VCaP (cell line): Measurements from ENCODE around the gene RHOB.

Experiments
- H3K27ac ChIP-seq: fragments of 450-650 bp; 2 replicates; pipeline ENCODE4 v1.5.1; 2017
- TF ChIP-seq, protein P1 (sequence below): fragments of 450-650 bp; conservative IDR thresholded peaks from 2 replicates; pipeline ENCODE4 v1.5.1; 2017; ENCODE audit warnings: mild to moderate bottlenecking, moderate library complexity

Gene RHOB

DNA sequence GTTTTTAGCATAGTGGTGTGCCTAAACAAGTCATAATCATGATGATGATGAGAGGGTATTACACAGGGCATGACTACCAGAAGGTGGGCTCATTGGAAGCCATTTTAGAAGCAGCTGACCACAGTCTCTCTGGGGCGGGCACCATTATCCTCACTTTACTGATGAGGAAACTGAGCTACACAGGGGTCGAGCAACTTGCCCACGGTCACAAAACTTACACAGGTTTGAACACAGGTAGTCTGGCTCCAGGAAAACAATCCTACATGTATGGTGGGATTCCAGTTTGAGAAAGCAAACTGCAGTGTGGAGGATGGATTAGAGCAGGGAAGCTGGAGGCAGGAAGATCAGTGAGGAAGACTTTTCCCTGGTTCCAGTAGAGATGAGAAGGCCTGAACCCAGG, 6.2 kb downstream of the RHOB start:
- H3K27ac ChIP-seq: no peak overlapping the region
- TF ChIP-seq, protein P1, sequence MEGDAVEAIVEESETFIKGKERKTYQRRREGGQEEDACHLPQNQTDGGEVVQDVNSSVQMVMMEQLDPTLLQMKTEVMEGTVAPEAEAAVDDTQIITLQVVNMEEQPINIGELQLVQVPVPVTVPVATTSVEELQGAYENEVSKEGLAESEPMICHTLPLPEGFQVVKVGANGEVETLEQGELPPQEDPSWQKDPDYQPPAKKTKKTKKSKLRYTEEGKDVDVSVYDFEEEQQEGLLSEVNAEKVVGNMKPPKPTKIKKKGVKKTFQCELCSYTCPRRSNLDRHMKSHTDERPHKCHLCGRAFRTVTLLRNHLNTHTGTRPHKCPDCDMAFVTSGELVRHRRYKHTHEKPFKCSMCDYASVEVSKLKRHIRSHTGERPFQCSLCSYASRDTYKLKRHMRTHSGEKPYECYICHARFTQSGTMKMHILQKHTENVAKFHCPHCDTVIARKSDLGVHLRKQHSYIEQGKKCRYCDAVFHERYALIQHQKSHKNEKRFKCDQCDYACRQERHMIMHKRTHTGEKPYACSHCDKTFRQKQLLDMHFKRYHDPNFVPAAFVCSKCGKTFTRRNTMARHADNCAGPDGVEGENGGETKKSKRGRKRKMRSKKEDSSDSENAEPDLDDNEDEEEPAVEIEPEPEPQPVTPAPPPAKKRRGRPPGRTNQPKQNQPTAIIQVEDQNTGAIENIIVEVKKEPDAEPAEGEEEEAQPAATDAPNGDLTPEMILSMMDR: no peak

DNA sequence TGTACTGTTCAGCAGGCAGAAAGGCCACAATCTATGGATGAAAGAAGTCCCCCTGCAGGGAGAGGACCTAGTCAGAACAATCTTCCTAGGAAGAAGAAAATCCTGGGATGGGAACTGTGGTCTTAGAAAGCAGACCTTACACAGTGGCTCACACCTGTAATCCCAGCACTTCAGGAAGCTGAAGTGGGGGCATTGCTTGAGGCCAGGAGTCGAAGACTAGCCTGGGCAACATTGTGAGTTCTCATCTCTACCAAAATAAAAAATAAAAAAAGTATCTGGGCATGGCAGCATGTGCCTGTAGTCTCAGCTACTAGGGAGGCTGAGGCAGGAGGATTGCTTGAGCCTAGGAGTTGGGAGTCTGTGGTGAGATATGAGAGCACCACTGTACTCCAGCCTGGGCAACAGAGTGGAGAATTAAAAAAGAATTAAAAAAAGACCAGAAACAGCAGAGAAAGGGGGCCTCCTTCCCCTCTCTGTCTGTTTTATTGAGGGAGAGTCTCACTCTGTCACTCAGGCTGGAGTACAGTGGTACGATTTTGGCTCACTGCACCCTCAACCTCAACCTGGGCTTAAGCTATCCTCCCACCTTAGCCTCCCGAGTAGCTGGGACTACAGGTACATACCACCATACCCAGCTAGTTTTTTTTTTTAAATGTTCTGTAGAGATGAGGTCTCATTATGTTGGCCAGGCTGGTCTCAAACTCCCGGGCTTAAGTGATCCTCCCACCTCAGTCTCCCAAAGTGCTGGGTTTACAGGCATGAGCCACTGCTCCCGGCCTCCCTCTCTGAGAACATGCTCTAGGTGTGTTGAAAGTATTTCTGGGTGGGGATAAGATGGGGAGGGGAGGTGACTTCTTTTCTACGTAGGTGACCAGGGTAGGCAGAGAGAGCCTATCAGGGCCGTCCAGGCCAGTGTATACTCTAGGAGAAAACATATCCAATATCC, 7.4 kb downstream of the RHOB start:
- TF ChIP-seq, protein P1: no peak
- H3K27ac ChIP-seq: no peak overlapping the region

DNA sequence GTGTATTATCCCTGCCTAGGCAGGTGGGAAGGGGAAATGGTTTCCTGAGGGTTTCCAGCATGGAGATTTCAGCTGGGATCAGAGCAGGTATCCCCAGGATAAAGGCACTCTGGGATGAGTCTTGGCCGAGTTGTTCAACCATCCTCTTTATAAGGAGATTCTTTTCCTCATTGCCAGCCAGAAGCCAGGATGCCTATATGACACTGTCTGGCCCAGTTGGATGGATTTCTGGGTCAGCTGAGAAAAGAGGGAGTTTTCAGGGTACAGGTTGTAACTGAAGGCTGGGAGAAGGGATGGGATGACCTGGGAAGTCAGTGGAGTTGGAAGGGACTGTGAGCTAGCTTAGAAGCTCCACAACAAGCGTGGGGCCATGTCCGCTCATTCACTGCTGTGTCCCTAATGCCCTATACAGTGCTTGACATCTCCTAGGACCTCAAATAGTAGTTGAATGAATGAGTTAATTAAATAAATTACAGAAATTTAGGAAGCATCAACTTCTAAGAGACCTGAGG, 8.3 kb downstream of the RHOB start:
- no peak overlapping the region for H3K27ac ChIP-seq
- TF ChIP-seq, protein P1: no peak

DNA sequence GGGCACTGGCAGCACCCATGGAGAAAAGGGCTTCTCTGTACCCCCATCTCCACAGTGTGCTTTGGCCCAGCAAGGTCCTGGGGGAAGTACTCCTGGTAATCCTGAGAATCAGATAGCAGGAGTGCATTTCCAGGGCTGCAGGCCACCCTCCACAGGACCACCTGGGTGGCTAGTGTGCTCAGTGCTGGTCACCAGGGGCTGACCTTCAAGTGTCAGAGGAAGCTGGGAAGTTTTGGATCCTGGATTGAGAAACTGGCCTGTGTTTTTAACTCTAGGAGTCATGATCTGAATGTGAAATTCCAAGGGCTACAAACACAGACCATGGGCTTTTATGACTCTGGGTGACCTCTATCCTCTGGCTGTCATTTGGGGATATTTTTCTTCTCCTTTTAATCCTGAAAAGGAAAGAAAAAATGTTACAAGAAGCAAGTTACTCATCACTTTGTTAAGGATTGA, 9.3 kb downstream of the RHOB start:
- H3K27ac ChIP-seq: peak overlapping the region; percentile 74; the same call in 1 of the 2 replicates
- TF ChIP-seq, protein P1: no peak

DNA sequence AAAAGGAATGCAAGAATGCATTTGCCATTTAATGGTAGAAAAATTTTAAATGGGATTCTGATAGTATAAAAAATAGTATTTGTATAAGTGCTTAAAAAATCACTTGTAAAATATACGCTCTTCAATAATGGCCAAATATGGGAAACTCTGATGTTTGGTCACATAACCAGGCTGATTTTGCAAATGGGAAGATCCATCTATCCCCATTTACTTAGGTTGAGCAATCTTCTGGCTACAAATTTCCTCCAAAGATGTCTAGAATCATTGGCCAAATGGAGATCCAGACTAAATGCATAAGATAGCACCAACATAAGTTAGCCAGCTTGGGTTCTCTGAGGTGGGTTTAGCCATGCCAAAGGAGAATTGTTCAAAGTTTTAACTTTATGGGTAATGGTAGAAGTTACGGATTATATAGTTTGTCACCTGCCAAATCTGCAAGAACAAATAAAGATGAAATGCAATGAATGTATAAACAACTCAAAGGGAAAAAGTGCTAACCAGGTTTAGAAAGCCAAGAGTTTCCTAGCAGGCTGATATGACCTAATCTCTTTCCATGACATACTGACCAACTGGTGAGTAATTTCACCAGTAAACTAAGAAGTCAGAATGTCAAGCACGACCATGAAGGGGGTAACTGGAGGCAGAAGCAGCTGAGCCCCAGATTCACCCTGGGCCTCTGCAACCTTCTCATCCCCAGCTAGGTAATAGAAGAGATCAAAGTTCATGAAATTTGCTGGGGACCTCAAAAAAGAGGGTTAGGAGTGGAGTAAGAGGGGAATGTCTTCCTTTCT, 10.0 kb downstream of the RHOB start:
- TF ChIP-seq, protein P1: no peak
- peak overlapping the region; percentile 74 for H3K27ac ChIP-seq

DNA sequence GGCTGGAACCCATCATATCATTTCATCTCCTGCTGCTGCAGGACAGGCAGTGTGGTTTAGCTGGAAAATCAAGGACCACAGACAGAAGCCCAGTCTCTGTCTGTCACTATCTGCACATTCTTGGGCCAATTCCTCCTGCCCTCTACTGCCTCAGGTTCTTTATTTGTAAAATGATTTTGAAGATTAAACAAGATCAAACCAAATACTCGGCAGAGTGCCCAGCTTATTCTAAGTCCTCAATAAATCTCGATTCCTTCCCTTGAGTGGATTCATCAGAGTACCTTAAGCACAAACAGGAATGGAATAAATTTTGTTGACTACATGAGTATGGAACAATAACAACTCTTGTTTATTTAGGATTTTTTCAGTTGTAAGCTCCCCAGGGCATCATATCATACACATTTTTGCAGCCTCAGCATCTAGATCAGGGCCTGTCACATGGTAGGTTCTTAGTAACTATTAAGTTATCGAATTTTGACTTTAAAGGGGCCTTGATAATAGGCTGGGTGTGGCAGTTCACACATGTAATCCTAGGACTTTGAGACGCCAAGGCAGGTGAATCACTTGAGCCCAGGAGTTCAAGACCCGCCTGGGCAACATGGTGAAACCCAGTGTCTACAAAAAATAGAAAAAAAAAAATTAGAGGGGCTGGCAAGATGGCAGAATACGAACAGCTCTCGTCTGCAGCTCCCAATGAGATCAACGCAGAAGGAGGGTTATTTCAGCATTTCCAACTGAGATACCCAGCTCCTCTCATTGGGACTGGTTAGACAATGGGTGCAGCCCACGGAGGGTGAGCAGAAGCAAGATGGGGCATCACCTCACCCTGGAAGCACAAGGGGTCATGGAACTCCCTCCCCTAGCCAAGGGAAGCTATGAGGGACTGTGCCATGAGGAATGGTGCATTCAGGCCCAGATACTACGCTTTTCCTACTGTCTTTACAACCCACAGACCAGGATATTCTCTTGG, 11.1 kb downstream of the RHOB start:
- TF ChIP-seq, protein P1: no peak
- H3K27ac ChIP-seq: peak overlapping the region; percentile 74

DNA sequence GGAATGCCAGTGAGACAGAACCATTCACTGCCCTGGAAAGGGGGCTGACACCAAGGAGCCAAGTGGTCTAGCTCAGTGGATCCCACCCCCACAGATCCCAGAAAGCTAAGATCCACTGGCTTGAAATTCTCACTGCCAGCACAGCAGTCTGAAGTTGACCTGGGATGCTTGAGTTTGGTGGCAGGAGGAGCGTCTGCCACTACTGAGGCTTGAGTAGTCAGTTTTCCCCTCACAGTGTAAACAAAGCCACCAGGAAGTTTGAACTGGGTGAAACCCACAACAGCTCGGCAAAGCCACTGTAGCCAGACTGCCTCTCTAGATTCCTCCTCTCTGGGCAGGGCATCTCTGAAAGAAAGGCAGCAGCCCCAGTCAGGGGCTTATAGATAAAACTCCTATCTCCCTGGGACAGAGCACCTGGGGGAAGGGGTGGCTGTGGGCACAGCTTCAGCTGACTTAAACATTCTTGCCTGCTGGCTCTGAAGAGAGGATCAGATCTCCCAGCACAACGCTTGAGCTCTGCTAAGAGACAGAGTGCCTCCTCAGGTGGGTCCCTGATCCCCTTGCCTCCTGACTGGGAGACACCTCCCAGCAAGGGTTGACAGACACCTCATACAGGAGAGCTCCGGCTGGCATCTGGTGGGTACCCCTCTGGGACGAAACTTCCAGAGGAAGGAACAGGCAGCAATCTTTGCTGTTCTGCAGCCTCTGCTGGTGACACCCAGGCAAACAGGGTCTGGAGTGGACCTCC, 12.0 kb downstream of the RHOB start:
- peak overlapping the region; percentile 74 for H3K27ac ChIP-seq
